ENCODE measurements around the gene HPS6.

The HPS6 gene

DNA sequence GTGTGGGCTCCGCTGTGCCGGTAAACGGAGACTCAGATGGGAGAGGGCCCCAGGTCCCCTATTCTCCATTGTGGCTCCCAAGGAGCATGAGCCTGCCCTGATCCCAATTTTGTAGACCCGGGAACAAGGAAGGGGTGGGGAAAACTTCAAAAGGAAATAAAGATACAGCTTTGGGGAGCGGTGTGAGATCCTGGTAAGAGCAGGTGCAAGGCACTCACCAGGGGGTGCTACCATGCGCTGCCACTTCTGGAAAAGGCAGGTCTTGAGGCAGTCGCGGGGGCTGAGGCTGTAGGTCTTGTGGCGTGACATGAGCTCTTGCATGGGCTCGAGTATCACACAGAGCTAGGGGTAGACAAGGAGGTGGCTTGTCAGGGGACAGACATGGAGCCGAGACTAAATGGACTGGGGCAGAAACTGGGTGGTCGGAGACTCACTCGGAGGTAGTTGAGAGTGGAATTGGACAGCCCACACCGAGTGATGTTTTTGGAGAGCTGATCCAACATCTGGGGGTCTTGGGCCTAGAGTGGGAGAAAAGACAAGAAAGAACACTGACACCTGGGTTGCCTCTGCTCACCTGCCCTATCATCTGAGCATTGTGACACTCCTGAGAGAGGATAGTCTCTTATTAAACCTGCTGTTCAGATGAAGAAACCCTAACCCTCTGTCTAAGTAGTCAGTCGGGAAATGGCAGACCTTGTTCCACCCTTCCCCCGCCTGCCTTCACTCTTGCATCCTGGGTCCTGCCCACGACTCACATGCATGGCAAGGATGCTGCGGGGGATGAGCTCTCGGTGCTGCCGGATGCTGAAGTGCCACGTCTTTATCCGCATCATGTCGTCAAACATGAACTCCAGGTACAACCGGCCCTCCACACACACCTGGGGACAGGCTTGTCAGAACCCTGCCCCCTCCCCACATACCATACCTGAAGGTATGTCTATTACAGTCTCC, 44.3 kb downstream of the HPS6 start:
- no peak for ATAC-seq
- TF ChIP-seq, protein P1, sequence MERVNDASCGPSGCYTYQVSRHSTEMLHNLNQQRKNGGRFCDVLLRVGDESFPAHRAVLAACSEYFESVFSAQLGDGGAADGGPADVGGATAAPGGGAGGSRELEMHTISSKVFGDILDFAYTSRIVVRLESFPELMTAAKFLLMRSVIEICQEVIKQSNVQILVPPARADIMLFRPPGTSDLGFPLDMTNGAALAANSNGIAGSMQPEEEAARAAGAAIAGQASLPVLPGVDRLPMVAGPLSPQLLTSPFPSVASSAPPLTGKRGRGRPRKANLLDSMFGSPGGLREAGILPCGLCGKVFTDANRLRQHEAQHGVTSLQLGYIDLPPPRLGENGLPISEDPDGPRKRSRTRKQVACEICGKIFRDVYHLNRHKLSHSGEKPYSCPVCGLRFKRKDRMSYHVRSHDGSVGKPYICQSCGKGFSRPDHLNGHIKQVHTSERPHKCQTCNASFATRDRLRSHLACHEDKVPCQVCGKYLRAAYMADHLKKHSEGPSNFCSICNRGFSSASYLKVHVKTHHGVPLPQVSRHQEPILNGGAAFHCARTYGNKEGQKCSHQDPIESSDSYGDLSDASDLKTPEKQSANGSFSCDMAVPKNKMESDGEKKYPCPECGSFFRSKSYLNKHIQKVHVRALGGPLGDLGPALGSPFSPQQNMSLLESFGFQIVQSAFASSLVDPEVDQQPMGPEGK (CRISPR knock-in tag; IDR thresholded peaks at IDR 0.05; ENCODE audit: borderline replicate concordance), result no peak
- TF ChIP-seq, protein P2, sequence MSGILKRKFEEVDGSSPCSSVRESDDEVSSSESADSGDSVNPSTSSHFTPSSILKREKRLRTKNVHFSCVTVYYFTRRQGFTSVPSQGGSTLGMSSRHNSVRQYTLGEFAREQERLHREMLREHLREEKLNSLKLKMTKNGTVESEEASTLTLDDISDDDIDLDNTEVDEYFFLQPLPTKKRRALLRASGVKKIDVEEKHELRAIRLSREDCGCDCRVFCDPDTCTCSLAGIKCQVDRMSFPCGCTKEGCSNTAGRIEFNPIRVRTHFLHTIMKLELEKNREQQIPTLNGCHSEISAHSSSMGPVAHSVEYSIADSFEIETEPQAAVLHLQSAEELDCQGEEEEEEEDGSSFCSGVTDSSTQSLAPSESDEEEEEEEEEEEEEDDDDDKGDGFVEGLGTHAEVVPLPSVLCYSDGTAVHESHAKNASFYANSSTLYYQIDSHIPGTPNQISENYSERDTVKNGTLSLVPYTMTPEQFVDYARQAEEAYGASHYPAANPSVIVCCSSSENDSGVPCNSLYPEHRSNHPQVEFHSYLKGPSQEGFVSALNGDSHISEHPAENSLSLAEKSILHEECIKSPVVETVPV (CRISPR knock-in tag; IDR thresholded peaks at IDR 0.05), result no peak
- TF ChIP-seq CSDC2 (CRISPR knock-in tag; IDR thresholded peaks at IDR 0.05) (no peak), TOX (CRISPR knock-in tag; IDR thresholded peaks at IDR 0.05; ENCODE audit: borderline replicate concordance) (no peak), ZFP30 (CRISPR knock-in tag; IDR thresholded peaks at IDR 0.05) (no peak), RARB (CRISPR knock-in tag; IDR thresholded peaks at IDR 0.05) (no peak), TCF4 (CRISPR knock-in tag; IDR thresholded peaks at IDR 0.05; ENCODE audit: borderline replicate concordance) (no peak)
- TF ChIP-seq, protein P3, sequence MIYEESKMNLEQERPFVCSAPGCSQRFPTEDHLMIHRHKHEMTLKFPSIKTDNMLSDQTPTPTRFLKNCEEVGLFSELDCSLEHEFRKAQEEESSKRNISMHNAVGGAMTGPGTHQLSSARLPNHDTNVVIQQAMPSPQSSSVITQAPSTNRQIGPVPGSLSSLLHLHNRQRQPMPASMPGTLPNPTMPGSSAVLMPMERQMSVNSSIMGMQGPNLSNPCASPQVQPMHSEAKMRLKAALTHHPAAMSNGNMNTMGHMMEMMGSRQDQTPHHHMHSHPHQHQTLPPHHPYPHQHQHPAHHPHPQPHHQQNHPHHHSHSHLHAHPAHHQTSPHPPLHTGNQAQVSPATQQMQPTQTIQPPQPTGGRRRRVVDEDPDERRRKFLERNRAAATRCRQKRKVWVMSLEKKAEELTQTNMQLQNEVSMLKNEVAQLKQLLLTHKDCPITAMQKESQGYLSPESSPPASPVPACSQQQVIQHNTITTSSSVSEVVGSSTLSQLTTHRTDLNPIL (CRISPR knock-in tag; IDR thresholded peaks at IDR 0.05; ENCODE audit: low read depth), result no peak
- TF ChIP-seq, protein P4, sequence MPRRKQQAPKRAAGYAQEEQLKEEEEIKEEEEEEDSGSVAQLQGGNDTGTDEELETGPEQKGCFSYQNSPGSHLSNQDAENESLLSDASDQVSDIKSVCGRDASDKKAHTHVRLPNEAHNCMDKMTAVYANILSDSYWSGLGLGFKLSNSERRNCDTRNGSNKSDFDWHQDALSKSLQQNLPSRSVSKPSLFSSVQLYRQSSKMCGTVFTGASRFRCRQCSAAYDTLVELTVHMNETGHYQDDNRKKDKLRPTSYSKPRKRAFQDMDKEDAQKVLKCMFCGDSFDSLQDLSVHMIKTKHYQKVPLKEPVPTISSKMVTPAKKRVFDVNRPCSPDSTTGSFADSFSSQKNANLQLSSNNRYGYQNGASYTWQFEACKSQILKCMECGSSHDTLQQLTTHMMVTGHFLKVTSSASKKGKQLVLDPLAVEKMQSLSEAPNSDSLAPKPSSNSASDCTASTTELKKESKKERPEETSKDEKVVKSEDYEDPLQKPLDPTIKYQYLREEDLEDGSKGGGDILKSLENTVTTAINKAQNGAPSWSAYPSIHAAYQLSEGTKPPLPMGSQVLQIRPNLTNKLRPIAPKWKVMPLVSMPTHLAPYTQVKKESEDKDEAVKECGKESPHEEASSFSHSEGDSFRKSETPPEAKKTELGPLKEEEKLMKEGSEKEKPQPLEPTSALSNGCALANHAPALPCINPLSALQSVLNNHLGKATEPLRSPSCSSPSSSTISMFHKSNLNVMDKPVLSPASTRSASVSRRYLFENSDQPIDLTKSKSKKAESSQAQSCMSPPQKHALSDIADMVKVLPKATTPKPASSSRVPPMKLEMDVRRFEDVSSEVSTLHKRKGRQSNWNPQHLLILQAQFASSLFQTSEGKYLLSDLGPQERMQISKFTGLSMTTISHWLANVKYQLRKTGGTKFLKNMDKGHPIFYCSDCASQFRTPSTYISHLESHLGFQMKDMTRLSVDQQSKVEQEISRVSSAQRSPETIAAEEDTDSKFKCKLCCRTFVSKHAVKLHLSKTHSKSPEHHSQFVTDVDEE (CRISPR knock-in tag; IDR thresholded peaks at IDR 0.05), result no peak

DNA sequence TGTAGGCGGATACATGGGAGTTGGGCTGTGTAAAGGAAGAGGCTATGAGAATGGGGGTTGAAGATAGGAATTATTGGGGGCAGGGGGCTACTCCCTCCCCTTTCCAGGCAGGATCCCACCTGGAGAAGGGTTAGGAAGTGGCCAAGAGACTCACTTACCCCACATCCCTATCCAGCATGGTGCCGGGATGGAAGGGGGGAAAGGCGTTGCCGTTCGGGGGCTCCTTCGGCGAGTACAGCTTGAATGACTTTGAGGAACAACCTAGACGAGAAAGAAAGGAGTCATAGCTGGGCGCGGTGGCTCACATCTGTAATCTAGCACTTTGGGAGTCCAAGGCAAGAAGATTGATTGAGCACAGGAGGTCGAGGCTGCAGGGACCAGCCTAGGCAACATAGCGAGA, 46.1 kb downstream of the HPS6 start:
- ATAC-seq, result no peak
- TF ChIP-seq RARB (CRISPR knock-in tag; IDR thresholded peaks at IDR 0.05) (no peak), ZNF70 (CRISPR knock-in tag; IDR thresholded peaks at IDR 0.05) (no peak), OSR1 (CRISPR knock-in tag; IDR thresholded peaks at IDR 0.05) (no peak), PPARA (CRISPR knock-in tag; IDR thresholded peaks at IDR 0.05; ENCODE audit: borderline replicate concordance) (no peak), ZNF8 (CRISPR knock-in tag; IDR thresholded peaks at IDR 0.05) (no peak), ESRRG (CRISPR knock-in tag; IDR thresholded peaks at IDR 0.05) (no peak), TOX (CRISPR knock-in tag; IDR thresholded peaks at IDR 0.05; ENCODE audit: borderline replicate concordance) (no peak), CSDC2 (CRISPR knock-in tag; IDR thresholded peaks at IDR 0.05) (no peak), ARNTL (CRISPR knock-in tag; IDR thresholded peaks at IDR 0.05; ENCODE audit: borderline replicate concordance, low read depth) (no peak), GLIS3 (CRISPR knock-in tag; IDR thresholded peaks at IDR 0.05) (no peak), ZNF565 (CRISPR knock-in tag; conservative IDR thresholded peaks at IDR 0.05; ENCODE audit: low read depth) (no peak)
- TF ChIP-seq, protein P3 (CRISPR knock-in tag; IDR thresholded peaks at IDR 0.05; ENCODE audit: low read depth), result no peak
- TF ChIP-seq, protein P2 (CRISPR knock-in tag; IDR thresholded peaks at IDR 0.05), result no peak

Data from SK-N-SH treated with all-trans-retinoic acid at 6 μM for 48 hours (cell line).